GM10248 (cell line): ENCODE results near the gene BICD1.

Source experiments
- CTCF ChIA-PET: fragments of 300-600 bp; sonication (Branson Sonifier 250); formaldehyde crosslinking; extraction: SDS; loops from one replicate; lab custom pipeline; 2021; ENCODE audit warnings: antibody characterized with exemption; lab: Yijun Ruan, JAX
- POLR2A ChIA-PET: fragments of 350-650 bp; sonication (Branson Sonifier 250); formaldehyde crosslinking; extraction: SDS; loops from one replicate; lab custom pipeline; 2020; ENCODE audit warnings: antibody characterized with exemption; lab: Yijun Ruan, JAX
- DNase-seq: peaks from one replicate; pipeline ENCODE4 v3.0.0; 2012; ENCODE audit errors: extremely low spot score
- CTCF ChIP-seq: IDR thresholded peaks from 2 replicates; pipeline ENCODE4 v1.5.1; 2012; ENCODE audit warnings: mild to moderate bottlenecking, low read depth; ENCODE audit errors: extremely low read depth, missing control alignments, control extremely low read depth

BICD1 gene

GRCh38 chr12:32420356-32420755 lies 313.7 kb downstream of the BICD1 start:
- DNase-seq, result no peak
- ChIA-PET POLR2A (no interaction called here), CTCF (interaction anchor here (1.3 kb wide), 1 partner anchor 335 kb away, joined by 4 read pairs; the partner anchor contains the start of gene YARS2)
- no peak for TF ChIP-seq CTCF

- no peak for DNase-seq
- ChIA-PET POLR2A (no interaction called here), CTCF (no interaction called here)
- TF ChIP-seq CTCF, result no peak
Observed at GRCh38 chr12:32423559-32423958, 316.9 kb downstream of the BICD1 start.

- CTCF ChIA-PET, result no interaction called here
- POLR2A ChIA-PET, result no interaction called here
- no peak for DNase-seq
- TF ChIP-seq CTCF, result no peak
Observed at GRCh38 chr12:32431025-32431424, 324.4 kb downstream of the BICD1 start.
